WI38 (cell line): ENCODE data around the gene FXYD5.

Source experiments
- H3K4me3 ChIP-seq: 2 replicates; pipeline ENCODE4 v1.5.1; 2011; ENCODE audit warnings: low read depth, mild to moderate bottlenecking, control low read depth, low read length
- TF ChIP-seq, protein P1 (sequence below): IDR thresholded peaks from 2 replicates; pipeline ENCODE4 v1.5.1; 2012; ENCODE audit warnings: low read depth, mild to moderate bottlenecking, control low read depth, low read length

FXYD5 gene

DNA sequence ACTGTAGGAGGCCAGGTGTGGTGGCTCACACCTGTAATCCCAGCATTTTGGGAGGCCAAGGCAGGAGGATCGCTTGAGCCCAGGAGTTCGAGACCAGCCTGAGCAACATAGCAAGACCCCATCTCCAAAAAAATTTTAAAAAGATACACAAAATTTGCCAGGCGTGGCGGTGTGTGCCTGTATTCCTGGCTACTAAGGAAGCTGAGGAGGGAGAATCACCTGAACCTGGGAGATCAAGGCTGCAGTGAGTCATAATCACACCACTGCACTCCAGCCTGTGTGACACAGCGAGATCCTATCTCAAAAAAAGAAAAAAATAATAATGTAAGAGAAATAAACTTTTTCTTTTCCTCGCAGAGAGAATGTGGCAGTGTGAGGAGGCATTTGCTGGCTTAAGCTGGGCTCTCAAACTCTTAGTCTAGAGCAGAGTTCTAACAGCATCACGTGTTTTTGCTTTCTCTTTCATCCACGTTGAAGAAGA is 52.9 kb downstream of the FXYD5 start:
- no peak overlapping the region for H3K4me3 ChIP-seq
- TF ChIP-seq, protein P1, sequence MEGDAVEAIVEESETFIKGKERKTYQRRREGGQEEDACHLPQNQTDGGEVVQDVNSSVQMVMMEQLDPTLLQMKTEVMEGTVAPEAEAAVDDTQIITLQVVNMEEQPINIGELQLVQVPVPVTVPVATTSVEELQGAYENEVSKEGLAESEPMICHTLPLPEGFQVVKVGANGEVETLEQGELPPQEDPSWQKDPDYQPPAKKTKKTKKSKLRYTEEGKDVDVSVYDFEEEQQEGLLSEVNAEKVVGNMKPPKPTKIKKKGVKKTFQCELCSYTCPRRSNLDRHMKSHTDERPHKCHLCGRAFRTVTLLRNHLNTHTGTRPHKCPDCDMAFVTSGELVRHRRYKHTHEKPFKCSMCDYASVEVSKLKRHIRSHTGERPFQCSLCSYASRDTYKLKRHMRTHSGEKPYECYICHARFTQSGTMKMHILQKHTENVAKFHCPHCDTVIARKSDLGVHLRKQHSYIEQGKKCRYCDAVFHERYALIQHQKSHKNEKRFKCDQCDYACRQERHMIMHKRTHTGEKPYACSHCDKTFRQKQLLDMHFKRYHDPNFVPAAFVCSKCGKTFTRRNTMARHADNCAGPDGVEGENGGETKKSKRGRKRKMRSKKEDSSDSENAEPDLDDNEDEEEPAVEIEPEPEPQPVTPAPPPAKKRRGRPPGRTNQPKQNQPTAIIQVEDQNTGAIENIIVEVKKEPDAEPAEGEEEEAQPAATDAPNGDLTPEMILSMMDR, result no peak

DNA sequence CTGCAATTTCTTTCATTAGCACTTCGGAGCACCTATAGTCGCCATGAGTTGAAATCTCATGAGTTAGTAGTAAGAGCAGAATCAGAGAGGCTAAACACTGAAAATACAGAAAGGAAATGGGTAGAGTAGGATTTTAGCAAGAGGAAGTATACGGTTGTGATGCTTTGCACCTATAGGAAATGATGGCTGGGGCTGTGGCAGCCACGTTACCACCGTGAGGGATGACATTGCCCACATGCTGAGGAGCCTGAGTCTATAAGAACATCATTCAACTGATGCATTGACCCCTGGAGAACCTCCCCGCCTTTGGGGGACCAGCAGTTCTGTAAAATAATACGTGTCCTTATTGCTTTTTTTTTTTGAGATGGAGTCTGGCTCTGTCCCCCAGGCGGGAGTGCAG is 53.6 kb downstream of the FXYD5 start:
- H3K4me3 ChIP-seq, result no peak overlapping the region
- TF ChIP-seq, protein P1, result no peak

DNA sequence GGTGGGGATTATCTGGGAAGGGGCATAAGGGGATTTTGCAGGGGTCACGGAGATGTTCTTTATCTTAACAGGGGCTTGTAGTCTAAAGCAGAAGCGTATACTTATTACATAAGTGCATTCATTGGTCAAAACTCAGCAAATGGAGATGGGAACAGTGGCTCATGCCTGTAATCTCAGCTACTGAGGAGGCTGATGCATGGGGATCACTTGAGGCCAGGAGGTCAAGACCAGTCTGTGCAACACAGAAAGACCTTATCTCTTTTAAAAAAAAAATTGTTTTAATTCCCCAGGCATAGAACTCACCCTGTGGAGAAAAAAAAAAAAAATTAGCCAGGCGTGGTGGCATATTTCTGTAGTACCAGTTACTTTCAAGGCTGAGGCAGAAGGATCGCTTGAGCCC is 55.1 kb downstream of the FXYD5 start:
- TF ChIP-seq, protein P1, result no peak

DNA sequence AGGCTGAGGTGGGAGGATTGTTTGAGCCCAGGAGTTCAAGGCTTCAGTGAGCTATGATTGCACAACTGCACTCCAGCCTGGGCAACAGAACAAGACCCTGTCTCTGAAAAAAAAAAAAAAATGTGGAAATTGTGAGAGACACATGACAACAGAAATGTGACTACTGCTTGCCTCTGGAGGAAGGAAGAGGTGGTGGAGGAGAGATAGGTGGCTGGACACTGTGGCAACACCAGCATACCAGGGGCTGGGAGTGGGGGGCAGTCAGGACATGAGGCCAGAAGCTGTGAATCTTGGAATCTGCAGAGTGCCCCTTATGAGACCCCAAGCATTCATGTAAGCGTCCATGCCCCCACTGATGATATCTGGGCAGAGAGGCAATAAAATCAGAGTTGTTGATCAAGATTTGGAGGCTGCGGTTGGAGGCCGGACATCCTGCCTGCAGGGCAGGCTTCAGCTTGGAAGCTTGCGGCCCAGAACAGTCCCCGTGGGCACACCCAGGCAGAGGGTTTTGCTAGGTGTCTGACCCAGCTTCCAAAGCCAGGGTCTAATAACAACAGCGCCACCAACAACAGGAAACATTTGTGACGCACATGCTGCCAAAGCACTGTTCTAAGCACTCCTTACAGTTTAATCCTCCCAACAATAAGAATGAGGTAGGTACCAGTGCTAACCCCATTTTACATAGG is 57.2 kb downstream of the FXYD5 start:
- TF ChIP-seq, protein P1, result no peak
- no peak overlapping the region for H3K4me3 ChIP-seq

More for the DNA sequence above, 55.1 kb downstream of the FXYD5 start:
- H3K4me3 ChIP-seq, result no peak overlapping the region

DNA sequence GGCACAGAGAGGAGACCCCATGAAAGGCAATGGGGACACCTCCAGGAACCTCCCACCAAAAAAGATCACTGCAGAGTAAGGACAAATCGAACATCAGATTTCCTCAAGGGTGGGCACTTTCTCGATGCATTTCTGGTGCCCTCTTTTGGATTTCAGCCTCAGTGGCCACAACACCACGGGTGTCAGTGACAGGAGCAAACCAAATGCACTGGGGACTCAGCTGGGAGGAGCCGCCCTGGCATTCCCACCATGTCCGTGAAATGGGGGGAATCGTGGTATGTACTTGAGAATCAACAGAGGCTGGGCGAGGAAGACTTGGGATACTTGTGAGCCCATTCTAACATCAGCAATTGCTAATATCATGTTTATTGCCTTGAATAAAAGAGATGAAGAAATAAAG is 57.7 kb downstream of the FXYD5 start:
- H3K4me3 ChIP-seq, result no peak overlapping the region
- TF ChIP-seq, protein P1, result no peak

DNA sequence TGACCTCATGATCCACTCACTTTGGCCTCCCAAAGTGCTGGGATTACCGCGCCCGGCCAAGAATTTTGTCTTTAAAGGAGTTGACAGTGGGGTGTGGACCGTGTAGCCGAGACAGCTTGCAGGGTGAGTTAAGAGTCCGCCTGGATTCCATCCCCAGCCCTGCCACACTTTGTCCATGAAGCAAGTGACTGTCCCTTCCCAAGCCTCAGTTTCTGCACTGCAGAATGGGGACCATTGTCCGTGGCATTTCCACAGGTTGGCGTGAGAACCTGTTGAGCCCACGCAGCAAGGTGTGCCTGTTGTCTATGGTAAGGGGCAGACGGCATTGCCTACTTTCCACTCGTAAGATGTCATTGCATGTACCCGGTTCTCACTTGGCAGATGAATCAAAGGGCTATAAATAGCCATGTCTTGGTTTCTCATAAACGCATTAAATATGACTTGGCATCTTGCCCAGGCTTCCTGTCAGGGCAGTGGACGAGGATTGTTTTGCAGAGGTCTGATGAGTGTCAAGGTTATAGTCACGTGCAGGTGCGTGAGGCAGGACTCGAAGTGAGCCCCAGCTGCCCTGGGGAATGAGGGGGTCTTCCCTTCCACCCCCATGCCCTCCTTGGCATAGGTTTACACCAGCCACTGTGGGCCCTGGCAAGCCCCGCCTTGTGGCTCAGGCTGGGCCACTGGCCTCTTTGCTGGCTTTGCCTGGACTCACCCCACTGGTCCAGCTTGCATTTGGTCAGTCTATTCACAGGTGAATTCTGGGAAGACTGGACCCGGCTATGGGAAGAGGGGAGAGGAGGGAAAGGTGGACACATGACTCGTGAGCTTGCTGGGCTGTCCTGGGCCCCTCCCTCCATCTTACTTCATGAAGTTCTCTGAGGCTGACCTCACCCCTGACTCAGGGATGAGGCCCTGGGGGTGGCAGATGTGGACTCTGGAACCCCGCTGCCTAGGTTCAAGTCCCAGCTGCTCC is 59.4 kb downstream of the FXYD5 start:
- TF ChIP-seq, protein P1, result no peak
- H3K4me3 ChIP-seq, result no peak overlapping the region

DNA sequence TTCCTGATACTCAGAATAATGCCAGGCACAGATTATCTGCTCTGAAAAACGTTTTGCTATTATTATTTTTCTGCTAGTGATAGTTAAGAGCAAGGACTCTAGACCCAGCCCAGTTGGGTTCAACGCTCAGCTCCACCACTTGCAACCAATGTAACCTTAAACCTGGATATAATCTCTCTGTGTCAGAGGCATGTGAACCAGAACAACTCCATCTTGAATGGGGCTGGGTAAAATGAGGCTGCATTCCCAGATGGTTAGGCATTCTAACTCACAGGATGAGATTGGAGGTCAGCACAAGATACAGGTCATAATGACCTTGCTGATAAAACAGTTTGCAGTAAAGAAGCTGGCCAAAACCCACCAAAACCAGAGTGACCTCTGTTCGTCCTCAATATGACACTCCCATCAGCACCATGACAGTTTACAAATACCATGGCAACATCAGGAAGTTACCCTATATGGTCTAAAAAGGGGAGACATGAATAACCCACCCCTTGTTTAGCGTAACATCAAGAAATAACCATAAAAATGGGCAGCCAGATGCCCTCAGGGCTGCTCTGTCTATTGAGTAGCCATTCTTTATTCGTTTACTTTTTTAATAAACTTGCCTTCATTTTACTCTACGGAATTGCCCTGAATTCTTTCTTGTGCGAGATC is 60.4 kb downstream of the FXYD5 start:
- TF ChIP-seq, protein P1, result no peak; the same call in 1 of the 2 replicates
- H3K4me3 ChIP-seq, result no peak overlapping the region
